AG04449 (cell line): ENCODE measurements around the gene HIVEP3.

Experiments
- CTCF ChIA-PET: fragments of 350-600 bp; formaldehyde crosslinking; extraction: SDS; loops from one replicate; lab custom pipeline; 2021; ENCODE audit warnings: antibody characterized with exemption; lab: Yijun Ruan, JAX
- POLR2A ChIA-PET: fragments of 400-600, 350-600 bp; formaldehyde crosslinking; extraction: SDS; loops from one replicate; lab custom pipeline; 2020; ENCODE audit warnings: antibody characterized with exemption, inconsistent platforms; lab: Yijun Ruan, JAX
- DNase-seq: peaks from one replicate; pipeline ENCODE4 v3.0.0-alpha.2; 2010; ENCODE audit warnings: low read depth, low spot score
- H3K4me3 ChIP-seq: 2 replicates; pipeline ENCODE4 v1.5.1; 2011; ENCODE audit warnings: low read depth, mild to moderate bottlenecking, control low read depth, low read length
- CTCF ChIP-seq: IDR thresholded peaks from one replicate; pipeline ENCODE4 v1.5.1; 2011; ENCODE audit warnings: mild to moderate bottlenecking, moderate library complexity, low read length, control low read depth, inconsistent platforms; ENCODE audit not compliant: insufficient read depth; ENCODE audit errors: missing control alignments

Gene HIVEP3

GRCh38 chr1:41539999-41540398 lies 378.7 kb downstream of the HIVEP3 start:
- POLR2A ChIA-PET: no interaction called here
- CTCF ChIA-PET: interaction anchor here (12.0 kb wide), 1 partner anchor 22 kb away, joined by 116 read pairs; no protein-coding TSS in a partner anchor
- TF ChIP-seq CTCF: no peak
- DNase-seq: no peak
- no peak overlapping the region for H3K4me3 ChIP-seq

GRCh38 chr1:41539418-41539805 lies 379.3 kb downstream of the HIVEP3 start:
- TF ChIP-seq CTCF: no peak
- ChIA-PET POLR2A (no interaction called here), CTCF (interaction anchor here (12.0 kb wide), 1 partner anchor 21 kb away, joined by 116 read pairs; no protein-coding TSS in a partner anchor)
- no peak for DNase-seq
- no peak overlapping the region for H3K4me3 ChIP-seq

GRCh38 chr1:41538741-41539417 lies 379.8 kb downstream of the HIVEP3 start:
- CTCF ChIA-PET: interaction anchor here (3.1 to 12.0 kb wide), 2 partner anchors 21 to 35 kb away, joined by 9 to 116 read pairs; no protein-coding TSS in a partner anchor
- no peak overlapping the region for H3K4me3 ChIP-seq
- POLR2A ChIA-PET: no interaction called here
- no peak for TF ChIP-seq CTCF
- no peak for DNase-seq

- peak; percentile 56 for DNase-seq
- ChIA-PET POLR2A (no interaction called here), CTCF (interaction anchor here (0.9 to 12.0 kb wide), 3 partner anchors 20 to 276 kb away, joined by 3 to 116 read pairs (median 9); no protein-coding TSS in a partner anchor)
- no peak overlapping the region for H3K4me3 ChIP-seq
- no peak for TF ChIP-seq CTCF
Measured at GRCh38 chr1:41537788-41538351, 380.9 kb downstream of the HIVEP3 start.

GRCh38 chr1:41537251-41537650 lies 381.5 kb downstream of the HIVEP3 start:
- ChIA-PET POLR2A (no interaction called here), CTCF (interaction anchor here (0.9 to 12.0 kb wide), 4 partner anchors 19 to 276 kb away, joined by 3 to 116 read pairs (median 6); no protein-coding TSS in a partner anchor)
- no peak for TF ChIP-seq CTCF
- DNase-seq: peak; percentile 7
- H3K4me3 ChIP-seq: no peak overlapping the region

- POLR2A ChIA-PET: no interaction called here
- CTCF ChIA-PET: interaction anchor here (0.9 to 12.0 kb wide), 4 partner anchors 18 to 1201 kb away, joined by 3 to 116 read pairs (median 6); no protein-coding TSS in a partner anchor
- DNase-seq: no peak
- no peak for TF ChIP-seq CTCF
- no peak overlapping the region for H3K4me3 ChIP-seq
Measured at GRCh38 chr1:41536361-41536802, 382.3 kb downstream of the HIVEP3 start.
